ENCODE results near the gene CLSTN2. TPM values are rescaled to one million over a fixed set of nuclear protein-coding genes. Genes with fewer than 3 reads are reported as not detected.
A peak's percentile ranks its signal among the peaks of the same experiment; 100 is the strongest.

Gene CLSTN2
- 12.9 and 15.5 TPM in 2 replicates for total RNA-seq (ENCODE audit: low replicate concordance)
- long read RNA-seq, partial matches to known transcripts: 16 of 23 reads
- long read RNA-seq, other reads (novel, unspliced or antisense): 7 of 23 reads

- Mint-ChIP-seq H3K27me3 (peaks cover 54% of the 10 kb centered on the region), H3K36me3 (no peaks in the 10 kb centered on the region), H3K4me3 (peak within 1 kb of the TSS; percentile 90), H3K4me1 (ENCODE audit: unreplicated experiment) (peaks cover 12% of the 10 kb centered on the region), H3K27ac (no peak within 1 kb of the TSS), H3K9me3 (no peaks in the 10 kb centered on the region)
- peak; percentile 82 for DNase-seq (ENCODE audit: extremely low spot score, unreplicated experiment)
- TF ChIP-seq CTCF (conservative IDR thresholded peaks at IDR 0.05): peak; percentile 43
Observed at GRCh38 chr3:139935016-139935865, at the start of gene CLSTN2. TSS of gene CLSTN2 (plus strand) at chr3:139935185.

GRCh38 chr3:139887431-139887830 is 47.6 kb upstream of the CLSTN2 start:
- H3K4me1 Mint-ChIP-seq (ENCODE audit: unreplicated experiment): no peaks in the 10 kb centered on the region
- TF ChIP-seq CTCF (conservative IDR thresholded peaks at IDR 0.05): no peak
- no peak overlapping the region for H3K27ac Mint-ChIP-seq
- no peak for DNase-seq (ENCODE audit: extremely low spot score, unreplicated experiment)
- no peaks in the 10 kb centered on the region for H3K9me3 Mint-ChIP-seq
- H3K4me3 Mint-ChIP-seq: no peak overlapping the region
- H3K36me3 Mint-ChIP-seq: no peaks in the 10 kb centered on the region
- peaks cover 3% of the 10 kb centered on the region for H3K27me3 Mint-ChIP-seq

- no peaks in the 10 kb centered on the region for H3K36me3 Mint-ChIP-seq
- H3K9me3 Mint-ChIP-seq: no peaks in the 10 kb centered on the region
- no peaks in the 10 kb centered on the region for H3K4me1 Mint-ChIP-seq (ENCODE audit: unreplicated experiment)
- no peak for DNase-seq (ENCODE audit: extremely low spot score, unreplicated experiment)
- peaks cover 3% of the 10 kb centered on the region for H3K27me3 Mint-ChIP-seq
- H3K27ac Mint-ChIP-seq: no peak overlapping the region
- H3K4me3 Mint-ChIP-seq: no peak overlapping the region
- TF ChIP-seq CTCF (conservative IDR thresholded peaks at IDR 0.05): no peak
Observed at GRCh38 chr3:139888561-139889140, 46.3 kb upstream of the CLSTN2 start.

GRCh38 chr3:139893267-139893962 is 41.6 kb upstream of the CLSTN2 start:
- Mint-ChIP-seq H3K27ac (no peak overlapping the region), H3K9me3 (no peaks in the 10 kb centered on the region)
- no peak for TF ChIP-seq CTCF (conservative IDR thresholded peaks at IDR 0.05)

GRCh38 chr3:139893963-139894642 is 40.9 kb upstream of the CLSTN2 start:
- Mint-ChIP-seq H3K27ac (no peak overlapping the region), H3K9me3 (no peaks in the 10 kb centered on the region), H3K36me3 (no peaks in the 10 kb centered on the region), H3K27me3 (no peaks in the 10 kb centered on the region), H3K4me1 (ENCODE audit: unreplicated experiment) (no peaks in the 10 kb centered on the region), H3K4me3 (no peak overlapping the region)
- no peak for DNase-seq (ENCODE audit: extremely low spot score, unreplicated experiment)
- no peak for TF ChIP-seq CTCF (conservative IDR thresholded peaks at IDR 0.05)

More at GRCh38 chr3:139893267-139893962, 41.6 kb upstream of the CLSTN2 start:
- H3K4me3 Mint-ChIP-seq: no peak overlapping the region
- no peaks in the 10 kb centered on the region for H3K36me3 Mint-ChIP-seq
- no peak for DNase-seq (ENCODE audit: extremely low spot score, unreplicated experiment)
- no peaks in the 10 kb centered on the region for H3K27me3 Mint-ChIP-seq
- no peaks in the 10 kb centered on the region for H3K4me1 Mint-ChIP-seq (ENCODE audit: unreplicated experiment)
